Body of pancreas (tissue), 4 donors: Measurements from ENCODE around the gene STK38.

ENCODE experiments used
- CTCF ChIP-seq, 7 experiments: fragments of 450-650 bp in 4 of 7; fragments of 200-600 bp in 3 of 7; sonication (generic) in 3 of 7; IDR thresholded peaks; one replicate each; pipeline ENCODE4 v1.5.1; 2016 to 2019; ENCODE audit warnings: antibody characterized with exemption in 7 of 7
- POLR2A ChIP-seq, 3 donors: fragments of 450-650 bp; IDR thresholded peaks; one replicate each; pipeline ENCODE4 v1.6.1; 2016; ENCODE audit warnings: antibody characterized with exemption in 3 of 3, mild to moderate bottlenecking in 2 of 3

DNA sequence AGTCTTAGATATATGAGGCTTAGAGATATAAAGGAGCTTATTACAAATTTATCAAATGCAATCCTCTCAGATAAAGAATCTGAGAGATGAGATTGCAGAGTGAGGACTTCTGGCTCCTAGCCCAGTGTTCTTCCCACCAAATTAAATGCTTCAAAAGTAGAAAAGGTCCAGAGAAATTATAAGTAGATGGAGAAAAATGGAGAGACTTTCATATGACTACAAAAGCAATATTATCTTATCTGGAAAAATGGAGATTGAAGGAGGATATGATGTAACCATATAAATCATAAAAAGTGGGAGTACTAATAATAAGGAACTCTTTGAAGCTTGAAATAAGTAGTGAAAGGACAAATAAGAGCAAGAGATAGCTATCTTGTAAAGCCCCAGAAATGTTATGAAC lies 101.7 kb downstream of the STK38 start:
- TF ChIP-seq CTCF (IDR thresholded peaks at IDR 0.05) (no peak), POLR2A (IDR thresholded peaks at IDR 0.05) (no peak)
